Esophagus mucosa (tissue), 1 donor: Measurements from ENCODE around the gene MYD88. TPM values are rescaled to one million over a fixed set of nuclear protein-coding genes. Genes with fewer than 3 reads are reported as not detected.
A peak's percentile ranks its signal among the peaks of the same experiment; 100 is the strongest.

Experiments used
- ATAC-seq: fragments of 200-7000 bp; cut with Tn5 transposase; one replicate; pipeline ENCODE4 v1.9.1; 2020
- total RNA-seq: library from RNA; stranded (reverse); gene quantifications from one replicate; pipeline ENCODE4 v1.2.4, GENCODE V29; 2023
- donor health status: DM: yes; HTN: yes; CAD: no.

MYD88 gene
- 41.5 TPM for total RNA-seq

DNA sequence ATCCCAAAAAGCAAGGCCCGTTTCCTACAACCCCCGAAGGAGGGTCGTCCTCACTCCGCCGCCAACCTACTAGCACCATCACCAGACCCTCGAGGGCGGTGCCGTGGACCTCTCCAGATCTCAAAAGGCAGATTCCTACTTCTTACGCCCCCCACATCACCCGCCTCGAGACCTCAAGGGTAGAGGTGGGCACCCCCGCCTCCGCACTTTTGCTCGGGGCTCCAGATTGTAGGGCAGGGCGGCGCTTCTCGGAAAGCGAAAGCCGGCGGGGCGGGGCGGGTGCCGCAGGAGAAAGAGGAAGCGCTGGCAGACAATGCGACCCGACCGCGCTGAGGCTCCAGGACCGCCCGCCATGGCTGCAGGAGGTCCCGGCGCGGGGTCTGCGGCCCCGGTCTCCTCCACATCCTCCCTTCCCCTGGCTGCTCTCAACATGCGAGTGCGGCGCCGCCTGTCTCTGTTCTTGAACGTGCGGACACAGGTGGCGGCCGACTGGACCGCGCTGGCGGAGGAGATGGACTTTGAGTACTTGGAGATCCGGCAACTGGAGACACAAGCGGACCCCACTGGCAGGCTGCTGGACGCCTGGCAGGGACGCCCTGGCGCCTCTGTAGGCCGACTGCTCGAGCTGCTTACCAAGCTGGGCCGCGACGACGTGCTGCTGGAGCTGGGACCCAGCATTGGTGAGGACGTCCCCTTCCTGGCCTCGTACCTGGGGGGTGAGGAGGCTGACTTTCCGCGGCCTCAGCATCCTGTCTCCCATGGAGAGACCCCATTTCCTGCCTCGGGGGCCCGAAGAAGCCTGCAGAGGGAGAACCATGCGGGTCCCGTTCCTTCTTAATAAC, at the start of gene MYD88:
Gene MYD88 (plus strand): TSS at position 313 of the 842 bp plus-strand sequence. CDS start 40 bp downstream, at position 353.
- peak; percentile 54 for ATAC-seq

DNA sequence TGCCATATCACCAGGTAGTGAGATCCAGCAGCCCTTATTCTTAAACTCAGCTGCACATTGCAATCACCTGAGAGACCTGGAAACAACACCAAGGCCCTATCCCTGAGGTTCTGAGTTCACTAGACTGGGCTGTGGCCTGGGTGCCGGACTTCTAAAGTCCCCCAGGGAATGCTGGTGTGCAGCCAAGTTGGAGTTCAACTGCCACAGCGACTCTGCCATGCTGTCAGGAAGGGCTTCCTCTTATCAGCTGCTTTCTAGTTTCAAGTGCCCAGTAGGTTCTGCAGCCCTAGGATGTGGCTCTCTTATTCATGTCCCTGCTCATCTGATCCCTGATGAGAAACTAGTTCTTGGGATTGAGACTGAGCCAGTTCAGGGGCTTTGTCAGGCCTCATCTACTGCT, 49.3 kb upstream of the MYD88 start:
- ATAC-seq = no peak

- no peak for ATAC-seq
Observed at GRCh38 chr3:38090453-38090852, 48.0 kb upstream of the MYD88 start.

- ATAC-seq = no peak
Observed at GRCh38 chr3:38094999-38095398, 43.5 kb upstream of the MYD88 start.

DNA sequence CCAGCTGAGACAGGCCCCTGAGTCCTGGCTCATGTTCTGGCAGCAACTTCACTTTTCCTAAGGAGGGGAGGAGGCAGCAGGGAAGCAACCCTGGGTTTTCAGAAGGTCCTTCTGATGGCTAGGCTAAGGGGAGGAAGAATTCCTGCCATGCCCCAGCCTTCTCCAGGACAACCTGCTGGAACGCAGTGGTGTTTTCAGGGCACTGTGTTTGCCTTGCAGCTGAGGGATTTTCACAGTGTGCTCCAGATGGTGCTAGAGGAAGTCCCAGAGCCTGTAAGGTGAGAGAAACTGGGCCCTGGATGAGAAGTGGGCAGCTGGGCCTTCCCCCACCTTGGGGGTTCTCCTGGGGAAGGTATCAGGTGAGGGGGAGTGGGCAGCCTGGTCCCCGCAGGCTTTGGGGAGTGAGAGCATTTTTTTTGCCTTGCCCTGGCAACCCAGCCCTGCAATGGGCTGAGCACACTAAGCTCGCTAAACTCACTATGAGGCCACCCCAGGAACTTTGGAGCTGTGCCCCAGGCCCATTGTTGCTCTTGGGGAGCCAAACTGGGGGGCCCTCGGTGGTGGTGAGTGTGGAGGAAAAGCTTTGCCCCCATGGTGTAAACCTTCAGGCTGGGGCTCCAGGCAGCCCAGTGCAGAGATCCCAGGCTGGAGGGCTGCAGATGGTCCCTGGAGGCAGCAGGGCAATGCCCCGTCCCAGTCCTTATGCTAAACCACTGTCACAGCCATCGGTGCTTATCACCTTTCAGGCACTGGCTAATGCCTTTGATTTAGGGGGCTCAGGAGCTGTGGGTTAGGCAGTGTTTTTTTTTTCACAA, 42.6 kb upstream of the MYD88 start:
- ATAC-seq = no peak

- ATAC-seq = no peak
Observed at GRCh38 chr3:38097446-38098375, 40.8 kb upstream of the MYD88 start.

DNA sequence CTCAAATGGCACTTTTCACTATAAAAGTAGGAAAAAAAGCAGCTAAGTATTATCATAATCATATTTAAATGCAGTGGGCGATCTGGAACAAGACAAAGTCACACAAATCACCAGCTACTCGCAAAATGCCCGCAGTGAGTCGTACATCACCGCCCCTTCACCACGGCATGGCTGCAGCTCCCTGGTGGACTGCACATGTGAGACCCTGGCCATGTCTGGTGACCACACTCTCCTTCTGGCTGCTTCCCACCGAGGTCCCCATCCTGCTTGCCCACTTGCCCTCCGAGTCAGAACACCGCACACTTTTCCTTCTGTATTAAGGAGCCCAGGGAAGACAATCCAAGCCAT, 40.1 kb upstream of the MYD88 start:
- ATAC-seq = no peak

- ATAC-seq = no peak
Observed at GRCh38 chr3:38099518-38099917, 38.9 kb upstream of the MYD88 start.

GRCh38 chr3:38100498-38100897, 38.0 kb upstream of the MYD88 start:
- no peak for ATAC-seq

- no peak for ATAC-seq
Observed at GRCh38 chr3:38101811-38102443, 36.5 kb upstream of the MYD88 start.

GRCh38 chr3:38102444-38102814, 36.0 kb upstream of the MYD88 start:
- ATAC-seq = peak; percentile 84

DNA sequence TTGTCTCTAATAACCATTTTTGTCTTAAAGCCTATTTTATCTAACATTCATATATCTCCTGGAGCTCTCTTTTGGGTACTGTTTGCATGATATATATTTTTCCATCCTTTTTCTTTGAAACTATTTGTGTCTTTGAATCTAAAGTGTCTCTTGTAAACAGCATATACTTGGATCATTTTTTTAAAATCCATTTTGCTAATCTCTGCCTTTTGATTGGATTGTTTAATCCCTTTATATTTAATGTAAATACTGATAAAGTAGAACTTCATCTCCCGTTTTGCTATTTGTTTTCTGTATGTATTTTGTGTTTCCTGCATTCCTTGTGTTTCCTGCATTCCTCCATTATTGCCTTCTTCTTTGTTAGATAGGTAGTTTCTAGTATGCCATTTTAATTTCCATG, 32.9 kb upstream of the MYD88 start:
- ATAC-seq = no peak

GRCh38 chr3:38107911-38108648, 30.4 kb upstream of the MYD88 start:
- no peak for ATAC-seq

DNA sequence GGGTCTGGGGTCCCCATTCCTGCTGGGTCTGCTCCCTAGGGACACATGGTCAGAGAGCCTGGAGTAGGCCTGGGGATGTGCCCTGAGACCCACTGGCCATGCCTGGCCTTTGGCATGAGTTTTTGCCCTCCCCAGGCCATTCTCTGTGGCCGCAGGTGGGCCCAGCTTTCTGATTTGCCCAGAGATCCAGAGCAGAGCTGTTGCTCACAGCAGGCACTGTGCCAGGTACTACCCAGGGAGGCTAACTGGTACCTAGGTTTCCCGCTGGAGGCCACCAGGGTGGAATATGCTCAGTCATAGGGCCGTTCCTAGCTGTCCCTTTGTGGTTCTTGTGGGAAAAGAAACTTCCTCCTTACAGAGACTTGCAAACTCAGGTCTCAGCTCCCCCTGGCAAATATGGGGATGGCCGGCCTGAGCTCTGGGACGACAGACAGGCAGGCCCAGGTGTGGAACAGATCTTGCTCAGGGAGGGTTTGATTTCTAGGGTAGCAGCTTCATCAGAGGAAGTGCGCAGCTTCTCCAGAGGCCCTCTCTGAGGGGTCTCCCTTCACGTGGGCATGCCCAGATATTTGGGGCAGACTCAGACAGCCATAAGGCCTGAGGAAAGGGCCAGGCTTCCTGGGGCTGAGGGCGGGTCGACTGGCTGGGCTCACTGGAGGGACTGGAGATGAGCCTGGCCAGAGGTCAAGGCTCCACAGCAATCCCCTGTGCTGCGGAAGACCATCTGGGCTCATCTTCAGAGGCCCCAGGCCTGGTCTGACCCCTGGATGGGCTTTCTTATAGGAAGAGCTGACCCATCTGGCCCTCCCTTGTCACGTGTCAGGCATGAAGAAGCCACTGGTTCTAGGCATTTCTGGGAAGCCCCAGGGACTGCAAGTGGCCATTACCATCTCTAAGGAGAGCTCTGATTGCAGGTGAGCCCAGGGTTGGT, 29.5 kb upstream of the MYD88 start:
- ATAC-seq = peak; percentile 4

- no peak for ATAC-seq
Observed at GRCh38 chr3:38109580-38110313, 28.7 kb upstream of the MYD88 start.

- no peak for ATAC-seq
Observed at GRCh38 chr3:38110314-38111050, 28.0 kb upstream of the MYD88 start.

DNA sequence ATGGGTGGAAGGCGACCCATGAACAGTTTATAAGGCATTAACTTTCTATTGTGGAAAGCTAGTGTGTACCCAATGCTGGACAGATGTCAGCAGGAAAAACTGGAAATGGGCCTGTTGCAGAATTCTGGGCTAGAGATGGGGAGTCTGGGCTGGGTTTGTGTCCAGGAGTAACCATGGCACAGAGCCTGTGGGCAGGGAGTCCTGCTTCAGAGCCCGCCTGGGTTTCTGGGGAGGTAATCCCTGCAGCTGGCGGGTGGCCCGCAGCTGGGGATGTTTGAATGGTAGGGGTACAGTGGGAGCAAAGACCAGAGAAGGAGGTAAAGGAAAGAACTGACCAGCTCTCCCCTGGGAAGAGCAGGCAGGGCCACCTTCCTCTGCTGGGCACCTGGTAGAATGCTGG, 27.3 kb upstream of the MYD88 start:
- ATAC-seq = no peak

DNA sequence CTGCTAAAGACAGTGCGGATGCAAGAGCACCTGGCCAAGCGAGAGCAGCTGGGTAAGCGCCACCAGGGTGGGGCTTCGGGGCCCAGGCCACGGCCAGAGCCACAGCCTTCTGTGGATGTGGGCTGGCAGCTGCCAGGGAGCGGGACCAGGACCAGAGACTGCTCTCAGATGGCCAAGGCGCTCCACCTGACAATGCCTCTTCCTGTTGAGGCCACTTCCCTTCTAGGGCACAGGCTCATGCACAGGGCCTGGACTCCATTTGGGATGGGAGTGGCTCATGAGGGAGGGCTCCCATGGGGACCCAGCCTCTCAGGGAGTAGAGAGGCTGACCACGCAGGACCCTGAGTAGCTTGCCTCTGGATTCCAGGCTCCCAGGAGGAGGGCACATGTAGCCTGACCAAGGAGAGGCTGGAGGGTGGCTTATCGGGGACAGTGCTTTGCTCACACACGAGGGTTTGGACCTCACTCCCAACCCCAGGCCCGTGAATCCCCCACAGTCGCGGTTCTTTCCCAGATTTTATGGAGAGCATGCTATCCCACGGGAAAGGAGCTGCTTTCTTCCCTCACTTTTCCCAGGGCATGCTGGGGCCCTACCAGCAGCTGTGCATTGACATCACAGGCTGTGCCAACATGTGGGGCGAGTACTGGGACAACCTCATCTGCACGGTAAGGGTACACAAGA, 26.6 kb upstream of the MYD88 start:
- no peak for ATAC-seq
